ENCODE data around the gene KIF17. TPM values are rescaled to one million over a fixed set of nuclear protein-coding genes. Genes with fewer than 3 reads are reported as not detected.

KIF17 gene
- total RNA-seq, 1 experiment from 2014 or later = 2.4 TPM

- Histone ChIP-seq H3K36me3 (ENCODE audit: control insufficient read depth in 1 of 2, insufficient read depth in 2 of 2, low read length in 2 of 2) (no peaks in the 10 kb centered on the region), H3K27ac (ENCODE audit: low read depth, low read length) (no peak overlapping the region), H3K27me3 (ENCODE audit: insufficient read depth, low read length) (no peaks in the 10 kb centered on the region), H3K9me2 (ENCODE audit: insufficient read depth) (no peaks in the 10 kb centered on the region), H2AFZ (ENCODE audit: low read depth, low read length, poor library complexity, severe bottlenecking) (no peak overlapping the region), H3K9me3 (ENCODE audit: control insufficient read depth in 1 of 2, insufficient read depth in 1 of 2, low read depth in 1 of 2, low read length in 2 of 2) (no peaks in the 10 kb centered on the region), H3K9ac (ENCODE audit: low read length) (no peak overlapping the region), H3K4me2 (ENCODE audit: low read length) (no peak overlapping the region), H3K4me1 (ENCODE audit: control insufficient read depth in 1 of 2, insufficient read depth in 2 of 2, low read length in 2 of 2) (peaks cover 2 to 10% of the 10 kb centered on the region in 2 experiments; a peak in 3 of 4 replicates), H3K79me2 (ENCODE audit: insufficient read depth, low read length) (no peaks in the 10 kb centered on the region), H4K20me1 (ENCODE audit: insufficient read depth) (no peaks in the 10 kb centered on the region), H3K4me3 (replicated peaks in 1 of 2; ENCODE audit: low read depth in 1 of 2, low read length in 2 of 2) (no peak overlapping the region)
- no peak for DNase-seq (ENCODE audit: low read depth, low spot score)
- CTCF ChIA-PET = no interaction called here
- no TSS peak for BruUV-seq (replicated peaks)
- intact Hi-C loops (cut with micrococcal nuclease) = no loop called here
- ATAC-seq = no peak
- RAD21 ChIA-PET (ENCODE audit: low non-redundant PET in 1 of 2, low total read pairs in 2 of 2, uncharacterized antibody in 2 of 2, unreplicated experiment in 2 of 2) = no interaction called here
- no peak for TF ChIP-seq TCF7L2 (IDR thresholded peaks at IDR 0.05; ENCODE audit: borderline replicate concordance, extremely low read depth, insufficient read depth, insufficient read length)
- no peak for TF ChIP-seq ZFX (IDR thresholded peaks at IDR 0.05)
- no peak for TF ChIP-seq ZBTB33 (IDR thresholded peaks at IDR 0.05; ENCODE audit: extremely low read depth, insufficient replicate concordance, low read length)
- no peak for TF ChIP-seq JUND (IDR thresholded peaks at IDR 0.05)
- no peak for TF ChIP-seq YY1 (IDR thresholded peaks at IDR 0.05; ENCODE audit: extremely low read depth, insufficient replicate concordance, low read depth, low read length)
- TF ChIP-seq ELF1 (IDR thresholded peaks at IDR 0.05; ENCODE audit: borderline replicate concordance, low read depth) = no peak
- TF ChIP-seq POLR2AphosphoS5 (IDR thresholded peaks at IDR 0.05; ENCODE audit: low read depth, low read length) = no peak
- TF ChIP-seq ATF3 (IDR thresholded peaks at IDR 0.05) = no peak
- no peak for TF ChIP-seq CTCF (IDR thresholded peaks at IDR 0.05 in 2 of 3, conservative IDR thresholded peaks at IDR 0.05 in 1 of 3; ENCODE audit: borderline replicate concordance in 1 of 3, insufficient read depth in 1 of 3, low read depth in 2 of 3, low read length in 2 of 3)
- TF ChIP-seq CBX3 (IDR thresholded peaks at IDR 0.05; ENCODE audit: low read depth) = no peak
- TF ChIP-seq FOSL1 (IDR thresholded peaks at IDR 0.05; ENCODE audit: low read depth) = no peak
- no peak for TF ChIP-seq POLR2A (IDR thresholded peaks at IDR 0.05; ENCODE audit: borderline replicate concordance, extremely low read depth, insufficient read depth, insufficient read length)
- no peak for TF ChIP-seq EGR1 (IDR thresholded peaks at IDR 0.05; ENCODE audit: low read depth)
- no peak for TF ChIP-seq MAX (IDR thresholded peaks at IDR 0.05)
- no peak for TF ChIP-seq EZH2 (IDR thresholded peaks at IDR 0.05)
- no peak for TF ChIP-seq REST (IDR thresholded peaks at IDR 0.05; ENCODE audit: low read depth)
- TF ChIP-seq SP1 (IDR thresholded peaks at IDR 0.05; ENCODE audit: low read depth) = no peak
- TF ChIP-seq EZH2phosphoT487 (IDR thresholded peaks at IDR 0.05; ENCODE audit: borderline replicate concordance) = no peak
- POLR2A ChIA-PET = no interaction called here
Observed at GRCh38 chr1:20716232-20716631, 1.6 kb downstream of the KIF17 start.

All from HCT116 (cell line).